ENCODE results near the gene PFDN4.

Gene PFDN4

DNA sequence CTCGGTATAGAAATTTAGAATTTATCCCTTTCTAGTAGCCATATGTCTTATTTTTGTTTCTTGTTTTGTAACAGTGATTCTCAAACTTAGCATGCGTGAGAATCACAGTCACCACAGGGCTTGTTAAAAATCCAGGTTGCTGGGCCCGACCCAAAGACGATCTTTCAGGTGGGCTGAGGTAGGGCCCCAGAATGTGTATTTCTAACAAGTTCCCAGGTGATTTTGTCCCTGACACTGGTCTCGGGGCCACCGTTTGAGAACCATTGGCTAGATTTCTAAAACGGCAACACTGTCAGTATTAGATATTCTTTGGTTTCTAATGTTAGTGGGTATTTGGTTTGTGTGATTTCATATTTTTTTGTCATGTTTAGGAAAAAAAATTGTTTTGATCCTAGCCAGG lies 9.9 kb downstream of the PFDN4 start:
- TF ChIP-seq CTCF (IDR thresholded peaks at IDR 0.05; ENCODE audit: low read depth, low read length, missing control alignments) = no peak
- no peak overlapping the region for H3K4me3 ChIP-seq (replicated peaks; ENCODE audit: low read depth, low read length)
- DNase-seq (ENCODE audit: extremely low read depth, low read depth) = no peak

- no peak for TF ChIP-seq CTCF (IDR thresholded peaks at IDR 0.05; ENCODE audit: low read depth, low read length, missing control alignments)
- DNase-seq (ENCODE audit: extremely low read depth, low read depth) = no peak
- no peak overlapping the region for H3K4me3 ChIP-seq (replicated peaks; ENCODE audit: low read depth, low read length)
Observed at GRCh38 chr20:54218470-54218869, 10.6 kb downstream of the PFDN4 start.

- H3K4me3 ChIP-seq (replicated peaks; ENCODE audit: low read depth, low read length) = no peak overlapping the region
- peak; percentile 30 for TF ChIP-seq CTCF (IDR thresholded peaks at IDR 0.05; ENCODE audit: low read depth, low read length, missing control alignments)
- DNase-seq (ENCODE audit: extremely low read depth, low read depth) = no peak
Observed at GRCh38 chr20:54219751-54220426, 12.0 kb downstream of the PFDN4 start.

GRCh38 chr20:54220722-54221121 lies 12.8 kb downstream of the PFDN4 start:
- DNase-seq (ENCODE audit: extremely low read depth, low read depth) = no peak
- no peak overlapping the region for H3K4me3 ChIP-seq (replicated peaks; ENCODE audit: low read depth, low read length)
- TF ChIP-seq CTCF (IDR thresholded peaks at IDR 0.05; ENCODE audit: low read depth, low read length, missing control alignments) = no peak

- no peak for TF ChIP-seq CTCF (IDR thresholded peaks at IDR 0.05; ENCODE audit: low read depth, low read length, missing control alignments)
- no peak for DNase-seq (ENCODE audit: extremely low read depth, low read depth)
- H3K4me3 ChIP-seq (replicated peaks; ENCODE audit: low read depth, low read length) = no peak overlapping the region
Observed at GRCh38 chr20:54221353-54221752, 13.5 kb downstream of the PFDN4 start.

GRCh38 chr20:54221996-54222890 lies 14.4 kb downstream of the PFDN4 start:
- TF ChIP-seq CTCF (IDR thresholded peaks at IDR 0.05; ENCODE audit: low read depth, low read length, missing control alignments) = no peak
- no peak for DNase-seq (ENCODE audit: extremely low read depth, low read depth)
- H3K4me3 ChIP-seq (replicated peaks; ENCODE audit: low read depth, low read length) = no peak overlapping the region

Measured in HFF-Myc (cell line).